ENCODE results near the gene NEMF.
A peak's percentile ranks its signal among the peaks of the same experiment; 100 is the strongest.

The NEMF gene

GRCh38 chr14:49867831-49868719 is 15.5 kb upstream of the NEMF start:
- peaks cover 3 to 6% of the 10 kb centered on the region in 2 experiments for H3K4me1 ChIP-seq (ENCODE audit: control insufficient read depth in 1 of 2, insufficient read depth in 2 of 2, low read length in 2 of 2)
- H3K27me3 ChIP-seq (ENCODE audit: insufficient read depth, low read length), result no peaks in the 10 kb centered on the region
- H3K36me3 ChIP-seq (ENCODE audit: control insufficient read depth in 1 of 2, insufficient read depth in 2 of 2, low read length in 2 of 2), result no peaks in the 10 kb centered on the region
- peak overlapping the region; percentile 33 for H3K14ac ChIP-seq (ENCODE audit: low read length)
- peak overlapping the region; percentile 90 for H3K27ac ChIP-seq (ENCODE audit: low read depth, low read length)
- H3K4me3 ChIP-seq (ENCODE audit: low read depth, low read length), result peak overlapping the region; percentile 65
- H3K18ac ChIP-seq (ENCODE audit: low read length), result peak overlapping the region; percentile 24
- peak; percentile 99 for DNase-seq
- peak overlapping the region; percentile 46 for H3K4ac ChIP-seq (ENCODE audit: low read depth, low read length)
- H2BK120ac ChIP-seq (ENCODE audit: insufficient read depth, low read length, poor library complexity), result peak overlapping the region; percentile 29
- no CpG with 5 or more reads among the region's 57 CpGs for WGBS (ENCODE audit: extremely low coverage, insufficient coverage, insufficient read length)
- H2BK5ac ChIP-seq (ENCODE audit: low read depth, low read length, poor library complexity), result peak overlapping the region; percentile 58
- peak overlapping the region; percentile 76 for H3K4me2 ChIP-seq (ENCODE audit: low read length)
- H4K12ac ChIP-seq (ENCODE audit: low read depth, low read length), result peak overlapping the region; percentile 83
- H3K23ac ChIP-seq (ENCODE audit: low read length), result no peak overlapping the region
- peak overlapping the region; percentile 96 for H4K8ac ChIP-seq (ENCODE audit: low read depth, low read length)
- peak overlapping the region; percentile 62 for H3K9ac ChIP-seq (ENCODE audit: low read length)
- H3K9me3 ChIP-seq (ENCODE audit: insufficient read depth, low read depth, low read length), result no peaks in the 10 kb centered on the region
- H2AK5ac ChIP-seq (ENCODE audit: low read length), result no peak overlapping the region
- H3K79me1 ChIP-seq (ENCODE audit: low read length), result peaks cover 6% of the 10 kb centered on the region
- H4K91ac ChIP-seq (ENCODE audit: low read depth, low read length), result peak overlapping the region; percentile 78
- H2AFZ ChIP-seq (ENCODE audit: insufficient read depth, low read length, poor library complexity), result peak overlapping the region; percentile 55
- peak overlapping the region; percentile 72 for H2BK12ac ChIP-seq (ENCODE audit: low read length)
- peaks cover 7% of the 10 kb centered on the region for H3K79me2 ChIP-seq (ENCODE audit: control insufficient read depth, insufficient read depth, low read length, poor library complexity)

- no peak overlapping the region for H3K4me3 ChIP-seq (ENCODE audit: low read depth, low read length)
- H2AFZ ChIP-seq (ENCODE audit: insufficient read depth, low read length, poor library complexity), result no peak overlapping the region
- H4K12ac ChIP-seq (ENCODE audit: low read depth, low read length), result no peak overlapping the region
- H2AK5ac ChIP-seq (ENCODE audit: low read length), result no peak overlapping the region
- no peak overlapping the region for H3K27ac ChIP-seq (ENCODE audit: low read depth, low read length)
- no peaks in the 10 kb centered on the region for H3K9me3 ChIP-seq (ENCODE audit: insufficient read depth, low read depth, low read length)
- H3K23ac ChIP-seq (ENCODE audit: low read length), result no peak overlapping the region
- peaks cover 3 to 6% of the 10 kb centered on the region in 2 experiments for H3K4me1 ChIP-seq (ENCODE audit: control insufficient read depth in 1 of 2, insufficient read depth in 2 of 2, low read length in 2 of 2)
- no peak overlapping the region for H3K4me2 ChIP-seq (ENCODE audit: low read length)
- no peak overlapping the region for H3K14ac ChIP-seq (ENCODE audit: low read length)
- peaks cover 11% of the 10 kb centered on the region for H3K79me2 ChIP-seq (ENCODE audit: control insufficient read depth, insufficient read depth, low read length, poor library complexity)
- peak; percentile 72 to 86 for DNase-seq
- H4K91ac ChIP-seq (ENCODE audit: low read depth, low read length), result no peak overlapping the region
- H3K27me3 ChIP-seq (ENCODE audit: insufficient read depth, low read length), result no peaks in the 10 kb centered on the region
- no peak overlapping the region for H2BK120ac ChIP-seq (ENCODE audit: insufficient read depth, low read length, poor library complexity)
- H2BK5ac ChIP-seq (ENCODE audit: low read depth, low read length, poor library complexity), result no peak overlapping the region
- WGBS (ENCODE audit: extremely low coverage, insufficient coverage, insufficient read length), result no CpG with 5 or more reads among the region's 4 CpGs
- no peak overlapping the region for H3K18ac ChIP-seq (ENCODE audit: low read length)
- no peak overlapping the region for H4K8ac ChIP-seq (ENCODE audit: low read depth, low read length)
- H3K4ac ChIP-seq (ENCODE audit: low read depth, low read length), result no peak overlapping the region
- no peak overlapping the region for H3K9ac ChIP-seq (ENCODE audit: low read length)
- H2BK12ac ChIP-seq (ENCODE audit: low read length), result no peak overlapping the region
- peaks cover 14% of the 10 kb centered on the region for H3K79me1 ChIP-seq (ENCODE audit: low read length)
- H3K36me3 ChIP-seq (ENCODE audit: control insufficient read depth in 1 of 2, insufficient read depth in 2 of 2, low read length in 2 of 2), result no peaks in the 10 kb centered on the region
Measured at GRCh38 chr14:49865431-49865859, 12.9 kb upstream of the NEMF start.

- DNase-seq, result no peak
- Histone ChIP-seq H2BK12ac (ENCODE audit: low read length) (no peak overlapping the region), H3K14ac (ENCODE audit: low read length) (peak overlapping the region; percentile 95), H3K36me3 (ENCODE audit: control insufficient read depth in 1 of 2, insufficient read depth in 2 of 2, low read length in 2 of 2) (no peaks in the 10 kb centered on the region), H4K8ac (ENCODE audit: low read depth, low read length) (peak overlapping the region; percentile 49), H2BK5ac (ENCODE audit: low read depth, low read length, poor library complexity) (peak overlapping the region; percentile 92), H3K18ac (ENCODE audit: low read length) (no peak overlapping the region), H2AFZ (ENCODE audit: insufficient read depth, low read length, poor library complexity) (no peak overlapping the region), H4K12ac (ENCODE audit: low read depth, low read length) (no peak overlapping the region), H3K27me3 (ENCODE audit: insufficient read depth, low read length) (no peaks in the 10 kb centered on the region), H3K79me1 (ENCODE audit: low read length) (peaks cover 14% of the 10 kb centered on the region), H3K23ac (ENCODE audit: low read length) (no peak overlapping the region), H2BK120ac (ENCODE audit: insufficient read depth, low read length, poor library complexity) (peak overlapping the region; percentile 81), H3K4me1 (ENCODE audit: control insufficient read depth in 1 of 2, insufficient read depth in 2 of 2, low read length in 2 of 2) (peaks cover 3 to 8% of the 10 kb centered on the region in 2 experiments), H3K27ac (ENCODE audit: low read depth, low read length) (peak overlapping the region; percentile 98), H2AK5ac (ENCODE audit: low read length) (no peak overlapping the region), H3K4ac (ENCODE audit: low read depth, low read length) (peak overlapping the region; percentile 58), H3K4me2 (ENCODE audit: low read length) (peak overlapping the region; percentile 91), H3K79me2 (ENCODE audit: control insufficient read depth, insufficient read depth, low read length, poor library complexity) (peaks cover 11% of the 10 kb centered on the region), H4K91ac (ENCODE audit: low read depth, low read length) (peak overlapping the region; percentile 95), H3K9me3 (ENCODE audit: insufficient read depth, low read depth, low read length) (no peaks in the 10 kb centered on the region), H3K4me3 (ENCODE audit: low read depth, low read length) (no peak overlapping the region), H3K9ac (ENCODE audit: low read length) (peak overlapping the region; percentile 97)
- no CpG with 5 or more reads among the region's 9 CpGs for WGBS (ENCODE audit: extremely low coverage, insufficient coverage, insufficient read length)
Measured at GRCh38 chr14:49863487-49864281, 11.1 kb upstream of the NEMF start.

- Histone ChIP-seq H2BK120ac (ENCODE audit: insufficient read depth, low read length, poor library complexity) (peak overlapping the region; percentile 96), H4K91ac (ENCODE audit: low read depth, low read length) (peak overlapping the region; percentile 95), H3K79me1 (ENCODE audit: low read length) (peaks cover 11% of the 10 kb centered on the region), H3K36me3 (ENCODE audit: control insufficient read depth in 1 of 2, insufficient read depth in 2 of 2, low read length in 2 of 2) (no peaks in the 10 kb centered on the region), H3K4me1 (ENCODE audit: control insufficient read depth in 1 of 2, insufficient read depth in 2 of 2, low read length in 2 of 2) (peaks cover under 1 to 5% of the 10 kb centered on the region in 2 experiments), H3K18ac (ENCODE audit: low read length) (peak overlapping the region; percentile 94), H3K27me3 (ENCODE audit: insufficient read depth, low read length) (no peaks in the 10 kb centered on the region), H3K9ac (ENCODE audit: low read length) (peak overlapping the region; percentile 99), H3K4me3 (ENCODE audit: low read depth, low read length) (peak overlapping the region; percentile 72), H2BK5ac (ENCODE audit: low read depth, low read length, poor library complexity) (peak overlapping the region; percentile 100), H3K79me2 (ENCODE audit: control insufficient read depth, insufficient read depth, low read length, poor library complexity) (peaks cover 9% of the 10 kb centered on the region), H3K27ac (ENCODE audit: low read depth, low read length) (peak overlapping the region; percentile 100), H3K4me2 (ENCODE audit: low read length) (peak overlapping the region; percentile 89), H2BK12ac (ENCODE audit: low read length) (no peak overlapping the region), H2AFZ (ENCODE audit: insufficient read depth, low read length, poor library complexity) (peak overlapping the region; percentile 99), H3K4ac (ENCODE audit: low read depth, low read length) (peak overlapping the region; percentile 96), H3K14ac (ENCODE audit: low read length) (peak overlapping the region; percentile 99), H3K23ac (ENCODE audit: low read length) (no peak overlapping the region), H2AK5ac (ENCODE audit: low read length) (no peak overlapping the region), H4K12ac (ENCODE audit: low read depth, low read length) (peak overlapping the region; percentile 97), H3K9me3 (ENCODE audit: insufficient read depth, low read depth, low read length) (no peaks in the 10 kb centered on the region), H4K8ac (ENCODE audit: low read depth, low read length) (peak overlapping the region; percentile 99)
- DNase-seq, result peak; percentile 76 to 91
- WGBS (ENCODE audit: extremely low coverage, insufficient coverage, insufficient read length), result no CpG with 5 or more reads among the region's 30 CpGs
Measured at GRCh38 chr14:49862089-49862673, 9.6 kb upstream of the NEMF start.
